HG02943 (cell line): Measurements from ENCODE around the gene AQP2.

Source experiments
- ATAC-seq: cut with Tn5 transposase; IDR thresholded peaks from one replicate; pipeline ENCODE4 v1.9.1; 2021; ENCODE audit warnings: mild to moderate bottlenecking, low read depth, moderate library complexity; ENCODE audit not compliant: unreplicated experiment

AQP2 gene

GRCh38 chr12:49939307-49939706, 11.2 kb upstream of the AQP2 start:
- no peak for ATAC-seq

- no peak for ATAC-seq
Measured at GRCh38 chr12:49939707-49940106, 10.8 kb upstream of the AQP2 start.

- no peak for ATAC-seq
Measured at GRCh38 chr12:49941556-49942511, 8.7 kb upstream of the AQP2 start.

- ATAC-seq = no peak
Measured at GRCh38 chr12:49942512-49942893, 8.0 kb upstream of the AQP2 start.

GRCh38 chr12:49942921-49943624, 7.5 kb upstream of the AQP2 start:
- ATAC-seq = no peak

- ATAC-seq = no peak
Measured at GRCh38 chr12:49943625-49943960, 6.9 kb upstream of the AQP2 start.

GRCh38 chr12:49944046-49944445, 6.5 kb upstream of the AQP2 start:
- no peak for ATAC-seq

GRCh38 chr12:49944718-49945117, 5.8 kb upstream of the AQP2 start:
- ATAC-seq = no peak

- no peak for ATAC-seq
Measured at GRCh38 chr12:49945394-49946080, 5.0 kb upstream of the AQP2 start.

- no peak for ATAC-seq
Measured at GRCh38 chr12:49946086-49946485, 4.5 kb upstream of the AQP2 start.

- no peak for ATAC-seq
Measured at GRCh38 chr12:49946497-49946896, 4.0 kb upstream of the AQP2 start.

- no peak for ATAC-seq
Measured at GRCh38 chr12:49947593-49948226, 2.8 kb upstream of the AQP2 start.

- no peak for ATAC-seq
Measured at GRCh38 chr12:49948866-49949845, 1.4 kb upstream of the AQP2 start.

GRCh38 chr12:49949866-49950265, 671 bp upstream of the AQP2 start:
- ATAC-seq = no peak

- ATAC-seq = no peak
Measured at GRCh38 chr12:49951411-49952240, 1.1 kb downstream of the AQP2 start.

GRCh38 chr12:49952391-49953055, 2.0 kb downstream of the AQP2 start:
- no peak for ATAC-seq

GRCh38 chr12:49953151-49953550, 2.6 kb downstream of the AQP2 start:
- no peak for ATAC-seq
